Measurements from ENCODE around the gene PSMB9. TPM values are rescaled to one million over a fixed set of nuclear protein-coding genes. Genes with fewer than 3 reads are reported as not detected.

Gene PSMB9
- total and polyA plus RNA-seq, 2 of the 4 experiments (the other 2 are of a cell fraction), result 9.0 to 12.8 TPM

DNA sequence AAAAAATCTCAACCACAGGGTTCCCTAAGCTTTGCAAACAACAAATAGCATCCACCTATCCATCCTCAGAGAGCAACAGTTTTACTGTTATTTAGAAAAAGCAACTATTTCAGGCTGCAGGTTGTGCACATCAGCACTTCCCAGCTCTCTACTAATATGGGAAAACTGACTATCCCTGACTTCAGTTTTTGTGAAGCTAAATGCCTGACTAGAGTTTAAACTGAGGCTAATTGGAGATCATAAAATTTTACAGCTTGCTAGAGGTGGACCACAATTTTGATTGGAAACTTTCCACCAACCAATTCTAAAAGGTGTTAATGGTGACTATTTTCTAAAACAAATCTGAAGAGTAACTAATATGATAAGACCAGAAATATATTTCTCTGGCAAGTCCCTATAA, 50.0 kb downstream of the PSMB9 start:
- H4K5ac ChIP-seq (ENCODE audit: low read depth, low read length), result no peak overlapping the region
- intact Hi-C loops (cut with micrococcal nuclease), result no loop called here
- no peak overlapping the region for H2BK20ac ChIP-seq (ENCODE audit: low read depth, low read length)
- no peak overlapping the region for H3K4me3 ChIP-seq (ENCODE audit: insufficient read depth, low read depth, low read length)
- ATAC-seq (ENCODE audit: low read depth) (no peak), DNase-seq (no peak)
- no TSS peak for BruUV-seq (replicated peaks)
- 0 out of 2 replicates have a peak, but pooled peaks cover 3% of the 10 kb centered on the region for H3K9me1 ChIP-seq (ENCODE audit: insufficient read depth, low read length)
- no peaks in the 10 kb centered on the region for H3K27me3 ChIP-seq (ENCODE audit: control insufficient read depth, insufficient read depth, low read length)
- in situ Hi-C loops (cut with MboI; ENCODE audit: low sequenced_read_pairs), result no loop called here
- TF ChIP-seq RFX5 (IDR thresholded peaks at IDR 0.05; ENCODE audit: low read depth, low read length) (no peak), MAFK (IDR thresholded peaks at IDR 0.05; ENCODE audit: low read depth, low read length) (no peak), POLR2A (IDR thresholded peaks at IDR 0.05; ENCODE audit: low read depth, low read length) (no peak), RAD21 (IDR thresholded peaks at IDR 0.05; ENCODE audit: low read length) (no peak), RCOR1 (IDR thresholded peaks at IDR 0.05; ENCODE audit: insufficient replicate concordance, low read length) (no peak), MAZ (IDR thresholded peaks at IDR 0.05; ENCODE audit: borderline replicate concordance, low read depth, low read length) (no peak), CHD1 (IDR thresholded peaks at IDR 0.05; ENCODE audit: low read depth, low read length) (no peak), CEBPB (IDR thresholded peaks at IDR 0.05; ENCODE audit: low read depth, low read length) (no peak), FOS (IDR thresholded peaks at IDR 0.05; ENCODE audit: low read depth, low read length) (no peak), NFE2L2 (IDR thresholded peaks at IDR 0.05; ENCODE audit: low read depth, low read length) (no peak), SMC3 (IDR thresholded peaks at IDR 0.05; ENCODE audit: low read depth, low read length) (no peak), MXI1 (IDR thresholded peaks at IDR 0.05; ENCODE audit: borderline replicate concordance, low read depth, low read length) (no peak), BHLHE40 (IDR thresholded peaks at IDR 0.05; ENCODE audit: low read depth, low read length) (no peak)
- TF ChIP-seq, protein P1, sequence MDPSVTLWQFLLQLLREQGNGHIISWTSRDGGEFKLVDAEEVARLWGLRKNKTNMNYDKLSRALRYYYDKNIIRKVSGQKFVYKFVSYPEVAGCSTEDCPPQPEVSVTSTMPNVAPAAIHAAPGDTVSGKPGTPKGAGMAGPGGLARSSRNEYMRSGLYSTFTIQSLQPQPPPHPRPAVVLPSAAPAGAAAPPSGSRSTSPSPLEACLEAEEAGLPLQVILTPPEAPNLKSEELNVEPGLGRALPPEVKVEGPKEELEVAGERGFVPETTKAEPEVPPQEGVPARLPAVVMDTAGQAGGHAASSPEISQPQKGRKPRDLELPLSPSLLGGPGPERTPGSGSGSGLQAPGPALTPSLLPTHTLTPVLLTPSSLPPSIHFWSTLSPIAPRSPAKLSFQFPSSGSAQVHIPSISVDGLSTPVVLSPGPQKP (IDR thresholded peaks at IDR 0.05; ENCODE audit: borderline replicate concordance, low read depth, low read length), result no peak
- TF ChIP-seq, protein P2, sequence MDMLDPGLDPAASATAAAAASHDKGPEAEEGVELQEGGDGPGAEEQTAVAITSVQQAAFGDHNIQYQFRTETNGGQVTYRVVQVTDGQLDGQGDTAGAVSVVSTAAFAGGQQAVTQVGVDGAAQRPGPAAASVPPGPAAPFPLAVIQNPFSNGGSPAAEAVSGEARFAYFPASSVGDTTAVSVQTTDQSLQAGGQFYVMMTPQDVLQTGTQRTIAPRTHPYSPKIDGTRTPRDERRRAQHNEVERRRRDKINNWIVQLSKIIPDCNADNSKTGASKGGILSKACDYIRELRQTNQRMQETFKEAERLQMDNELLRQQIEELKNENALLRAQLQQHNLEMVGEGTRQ (IDR thresholded peaks at IDR 0.05; ENCODE audit: low read depth, low read length), result no peak
- TF ChIP-seq, protein P3, sequence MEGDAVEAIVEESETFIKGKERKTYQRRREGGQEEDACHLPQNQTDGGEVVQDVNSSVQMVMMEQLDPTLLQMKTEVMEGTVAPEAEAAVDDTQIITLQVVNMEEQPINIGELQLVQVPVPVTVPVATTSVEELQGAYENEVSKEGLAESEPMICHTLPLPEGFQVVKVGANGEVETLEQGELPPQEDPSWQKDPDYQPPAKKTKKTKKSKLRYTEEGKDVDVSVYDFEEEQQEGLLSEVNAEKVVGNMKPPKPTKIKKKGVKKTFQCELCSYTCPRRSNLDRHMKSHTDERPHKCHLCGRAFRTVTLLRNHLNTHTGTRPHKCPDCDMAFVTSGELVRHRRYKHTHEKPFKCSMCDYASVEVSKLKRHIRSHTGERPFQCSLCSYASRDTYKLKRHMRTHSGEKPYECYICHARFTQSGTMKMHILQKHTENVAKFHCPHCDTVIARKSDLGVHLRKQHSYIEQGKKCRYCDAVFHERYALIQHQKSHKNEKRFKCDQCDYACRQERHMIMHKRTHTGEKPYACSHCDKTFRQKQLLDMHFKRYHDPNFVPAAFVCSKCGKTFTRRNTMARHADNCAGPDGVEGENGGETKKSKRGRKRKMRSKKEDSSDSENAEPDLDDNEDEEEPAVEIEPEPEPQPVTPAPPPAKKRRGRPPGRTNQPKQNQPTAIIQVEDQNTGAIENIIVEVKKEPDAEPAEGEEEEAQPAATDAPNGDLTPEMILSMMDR (conservative IDR thresholded peaks at IDR 0.05; ENCODE audit: low read depth, low read length), result no peak
- H3K23ac ChIP-seq (ENCODE audit: low read depth, low read length), result no peak overlapping the region
- H3K56ac ChIP-seq (ENCODE audit: extremely low read depth, insufficient read depth, low read length), result no peak overlapping the region
- CTCF ChIA-PET, result interaction anchor here (1.0 to 1.4 kb wide), 2 partner anchors 30 to 80 kb away, joined by 3 to 4 read pairs; no protein-coding TSS in a partner anchor
- H2BK120ac ChIP-seq (ENCODE audit: low read depth, low read length), result no peak overlapping the region
- POLR2A ChIA-PET (ENCODE audit: unreplicated experiment), result interaction anchor here (0.8 kb wide), 1 partner anchor 49 kb away, joined by 3 read pairs; the partner anchor contains the start of gene HLA-DMA
- no peak overlapping the region for H3K4ac ChIP-seq (ENCODE audit: low read depth, low read length)
- no peak overlapping the region for H3K4me2 ChIP-seq (ENCODE audit: low read depth, low read length)
- no peak overlapping the region for H4K91ac ChIP-seq (ENCODE audit: insufficient read depth, low read depth, low read length)
- no peak overlapping the region for H2BK15ac ChIP-seq (ENCODE audit: low read depth, low read length)
- H2BK5ac ChIP-seq (ENCODE audit: low read depth, low read length, poor library complexity, severe bottlenecking), result no peak overlapping the region
- no peak overlapping the region for H2AK9ac ChIP-seq (replicated peaks; ENCODE audit: low read depth, low read length, poor library complexity)
- no peak overlapping the region for H3K27ac ChIP-seq (ENCODE audit: insufficient read depth, low read length)
- no peaks in the 10 kb centered on the region for H4K20me1 ChIP-seq (ENCODE audit: insufficient read depth, low read length)
- H2AK5ac ChIP-seq (ENCODE audit: low read depth, low read length), result no peak overlapping the region
- H2AFZ ChIP-seq (replicated peaks; ENCODE audit: low read length, poor library complexity), result no peak overlapping the region
- H3K9me3 ChIP-seq (ENCODE audit: control insufficient read depth, insufficient read depth, low read length), result no peaks in the 10 kb centered on the region
- no peak overlapping the region for H3K9ac ChIP-seq (ENCODE audit: low read depth, low read length)
- peaks cover 5% of the 10 kb centered on the region for H3K36me3 ChIP-seq (ENCODE audit: control insufficient read depth, insufficient read depth, low read length)
- dilution Hi-C loops (cut with HindIII; ENCODE audit: low sequenced_read_pairs, unreplicated experiment), result no loop called here
- no peak overlapping the region for H3K18ac ChIP-seq (ENCODE audit: low read depth, low read length)
- H3K14ac ChIP-seq (replicated peaks; ENCODE audit: low read depth, low read length), result no peak overlapping the region
- peaks cover 6 to 7% of the 10 kb centered on the region in 2 experiments; a peak in 3 of 4 replicates for H3K79me1 ChIP-seq (ENCODE audit: low read depth in 1 of 2, low read length in 2 of 2)
- peaks cover 3% of the 10 kb centered on the region for H3K4me1 ChIP-seq (ENCODE audit: control insufficient read depth, insufficient read depth, low read length)
- H4K8ac ChIP-seq (ENCODE audit: low read depth in 2 of 2, low read length in 2 of 2), result no peak overlapping the region

All from IMR-90 (cell line).